ENCODE measurements around the gene NUDT16L1.

The NUDT16L1 gene

DNA sequence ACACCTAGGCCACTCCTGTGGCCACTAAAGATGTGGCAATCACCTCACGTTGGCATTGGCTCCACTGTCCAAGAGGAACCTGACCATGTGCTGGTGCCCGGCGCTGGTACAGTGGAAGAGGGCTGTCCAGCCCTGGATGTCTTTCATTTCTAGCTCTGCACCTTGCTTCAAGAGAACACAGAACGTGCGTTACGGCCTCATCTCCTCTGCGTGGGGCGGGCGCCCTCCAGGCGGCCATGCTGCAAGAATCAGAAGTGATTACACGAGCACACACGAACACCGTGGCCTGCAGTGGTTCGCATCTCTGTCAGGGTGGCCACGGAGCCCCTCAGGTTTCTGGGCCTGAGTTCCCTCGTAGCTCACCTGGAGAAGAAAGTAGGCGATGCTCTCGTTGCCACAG is 33.3 kb downstream of the NUDT16L1 start:
- no peak overlapping the region for H3K4me3 ChIP-seq (ENCODE audit: low read depth, low read length)

DNA sequence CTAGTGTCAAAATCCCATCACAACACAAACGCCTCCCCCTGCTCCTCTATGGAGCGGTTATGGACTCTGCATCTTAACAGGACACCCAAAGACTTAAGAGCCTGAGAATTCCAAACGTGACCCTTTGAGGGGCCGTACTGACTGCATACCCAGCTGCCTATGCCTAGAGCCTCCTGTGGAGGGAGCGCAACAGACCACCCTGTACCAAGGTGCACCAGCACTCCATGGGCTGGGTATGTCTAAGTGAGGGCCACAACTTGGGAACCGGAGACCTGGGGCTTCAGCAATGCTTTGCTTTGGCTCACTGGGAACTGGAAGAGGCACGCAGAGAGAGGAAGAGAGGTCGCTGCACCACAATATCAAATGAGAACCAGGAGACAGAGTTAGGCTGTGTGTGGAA is 35.3 kb downstream of the NUDT16L1 start:
- no peak for DNase-seq (ENCODE audit: low read depth)
- H3K4me3 ChIP-seq (ENCODE audit: low read depth, low read length), result no peak overlapping the region
- TF ChIP-seq MYC (IDR thresholded peaks at IDR 0.05; ENCODE audit: low read depth, low read length) (no peak), POLR2A (IDR thresholded peaks at IDR 0.05; ENCODE audit: extremely low read depth, insufficient read length) (no peak)
- TF ChIP-seq, protein P1, sequence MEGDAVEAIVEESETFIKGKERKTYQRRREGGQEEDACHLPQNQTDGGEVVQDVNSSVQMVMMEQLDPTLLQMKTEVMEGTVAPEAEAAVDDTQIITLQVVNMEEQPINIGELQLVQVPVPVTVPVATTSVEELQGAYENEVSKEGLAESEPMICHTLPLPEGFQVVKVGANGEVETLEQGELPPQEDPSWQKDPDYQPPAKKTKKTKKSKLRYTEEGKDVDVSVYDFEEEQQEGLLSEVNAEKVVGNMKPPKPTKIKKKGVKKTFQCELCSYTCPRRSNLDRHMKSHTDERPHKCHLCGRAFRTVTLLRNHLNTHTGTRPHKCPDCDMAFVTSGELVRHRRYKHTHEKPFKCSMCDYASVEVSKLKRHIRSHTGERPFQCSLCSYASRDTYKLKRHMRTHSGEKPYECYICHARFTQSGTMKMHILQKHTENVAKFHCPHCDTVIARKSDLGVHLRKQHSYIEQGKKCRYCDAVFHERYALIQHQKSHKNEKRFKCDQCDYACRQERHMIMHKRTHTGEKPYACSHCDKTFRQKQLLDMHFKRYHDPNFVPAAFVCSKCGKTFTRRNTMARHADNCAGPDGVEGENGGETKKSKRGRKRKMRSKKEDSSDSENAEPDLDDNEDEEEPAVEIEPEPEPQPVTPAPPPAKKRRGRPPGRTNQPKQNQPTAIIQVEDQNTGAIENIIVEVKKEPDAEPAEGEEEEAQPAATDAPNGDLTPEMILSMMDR (IDR thresholded peaks at IDR 0.05; ENCODE audit: low read depth, low read length), result no peak
- TF ChIP-seq, protein P2, sequence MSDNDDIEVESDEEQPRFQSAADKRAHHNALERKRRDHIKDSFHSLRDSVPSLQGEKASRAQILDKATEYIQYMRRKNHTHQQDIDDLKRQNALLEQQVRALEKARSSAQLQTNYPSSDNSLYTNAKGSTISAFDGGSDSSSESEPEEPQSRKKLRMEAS (IDR thresholded peaks at IDR 0.05; ENCODE audit: low read depth, low read length), result no peak

More for the DNA sequence above, 33.3 kb downstream of the NUDT16L1 start:
- DNase-seq (ENCODE audit: low read depth), result no peak
- TF ChIP-seq MYC (IDR thresholded peaks at IDR 0.05; ENCODE audit: low read depth, low read length) (no peak), POLR2A (IDR thresholded peaks at IDR 0.05; ENCODE audit: extremely low read depth, insufficient read length) (no peak)
- TF ChIP-seq, protein P1 (IDR thresholded peaks at IDR 0.05; ENCODE audit: low read depth, low read length), result no peak
- TF ChIP-seq, protein P2 (IDR thresholded peaks at IDR 0.05; ENCODE audit: low read depth, low read length), result no peak

DNA sequence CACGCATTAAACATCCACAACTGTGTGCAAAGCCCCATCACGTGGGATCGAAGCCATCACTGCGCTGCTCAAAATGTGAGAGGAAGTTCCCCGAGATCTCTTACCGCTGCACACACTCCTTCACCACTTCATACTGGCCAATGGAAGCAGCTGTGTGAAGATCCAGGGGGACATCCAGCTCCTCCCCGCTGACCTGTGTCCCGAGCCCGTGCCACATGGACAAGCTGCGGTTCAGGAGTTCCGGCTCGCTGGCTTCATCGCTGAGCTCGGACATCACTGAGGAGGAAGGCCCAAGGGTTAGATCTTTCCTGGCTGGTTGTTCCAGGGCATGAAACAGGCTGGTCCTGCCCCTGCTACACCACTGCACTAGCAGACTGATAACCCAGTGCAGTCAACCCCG is 36.5 kb downstream of the NUDT16L1 start:
- DNase-seq (ENCODE audit: low read depth), result no peak
- TF ChIP-seq POLR2A (IDR thresholded peaks at IDR 0.05; ENCODE audit: extremely low read depth, insufficient read length) (no peak), MYC (IDR thresholded peaks at IDR 0.05; ENCODE audit: low read depth, low read length) (no peak)
- TF ChIP-seq, protein P2 (IDR thresholded peaks at IDR 0.05; ENCODE audit: low read depth, low read length), result no peak
- TF ChIP-seq, protein P1 (IDR thresholded peaks at IDR 0.05; ENCODE audit: low read depth, low read length), result no peak
- no peak overlapping the region for H3K4me3 ChIP-seq (ENCODE audit: low read depth, low read length)

DNA sequence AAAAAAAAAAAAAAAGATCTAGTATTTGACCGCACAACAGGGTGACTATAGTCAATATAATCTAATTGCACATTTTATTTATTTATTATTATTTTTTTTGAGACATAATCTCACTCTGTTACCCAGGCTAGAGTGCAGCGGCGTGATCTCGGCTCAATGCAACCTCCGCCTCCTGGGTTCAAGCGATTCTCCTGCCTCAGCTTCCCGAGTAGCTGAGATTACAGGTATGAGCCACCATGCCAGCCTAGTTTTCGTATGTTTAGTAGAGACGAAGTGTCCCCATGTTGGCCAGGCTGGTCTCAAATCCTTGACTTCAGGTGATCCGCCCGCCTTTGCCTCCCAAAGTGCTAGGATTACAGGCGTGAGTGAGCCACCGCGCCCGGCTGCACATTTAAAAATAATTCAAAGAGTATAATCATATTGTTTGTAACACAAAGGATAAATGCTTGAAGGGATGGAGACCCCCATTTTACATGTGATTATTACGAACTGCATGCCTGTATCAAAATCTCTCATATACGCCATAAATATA is 39.9 kb downstream of the NUDT16L1 start:
- DNase-seq (ENCODE audit: low read depth), result no peak
- TF ChIP-seq, protein P2 (IDR thresholded peaks at IDR 0.05; ENCODE audit: low read depth, low read length), result no peak
- TF ChIP-seq MYC (IDR thresholded peaks at IDR 0.05; ENCODE audit: low read depth, low read length) (no peak), POLR2A (IDR thresholded peaks at IDR 0.05; ENCODE audit: extremely low read depth, insufficient read length) (no peak)
- TF ChIP-seq, protein P1 (IDR thresholded peaks at IDR 0.05; ENCODE audit: low read depth, low read length), result no peak
- H3K4me3 ChIP-seq (ENCODE audit: low read depth, low read length), result peak overlapping the region; percentile 77

DNA sequence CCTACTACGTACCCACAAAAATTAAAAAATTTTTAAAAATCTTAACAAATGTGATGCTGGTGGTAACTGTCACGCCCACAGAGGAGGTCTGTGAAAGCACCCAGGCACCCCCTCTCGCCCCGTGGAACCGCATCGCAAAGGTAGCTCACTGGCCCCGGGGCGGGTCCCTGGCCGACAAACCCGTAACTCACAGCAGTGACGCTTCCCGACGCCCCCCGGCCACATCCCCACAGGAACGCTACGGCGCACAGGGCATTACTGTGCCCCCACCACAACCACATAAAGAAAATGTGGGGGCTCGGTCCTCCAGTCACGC is 40.3 kb downstream of the NUDT16L1 start:
- H3K4me3 ChIP-seq (ENCODE audit: low read depth, low read length), result peak overlapping the region; percentile 77
- TF ChIP-seq, protein P2 (IDR thresholded peaks at IDR 0.05; ENCODE audit: low read depth, low read length), result no peak
- TF ChIP-seq MYC (IDR thresholded peaks at IDR 0.05; ENCODE audit: low read depth, low read length), result no peak
- no peak for DNase-seq (ENCODE audit: low read depth)

DNA sequence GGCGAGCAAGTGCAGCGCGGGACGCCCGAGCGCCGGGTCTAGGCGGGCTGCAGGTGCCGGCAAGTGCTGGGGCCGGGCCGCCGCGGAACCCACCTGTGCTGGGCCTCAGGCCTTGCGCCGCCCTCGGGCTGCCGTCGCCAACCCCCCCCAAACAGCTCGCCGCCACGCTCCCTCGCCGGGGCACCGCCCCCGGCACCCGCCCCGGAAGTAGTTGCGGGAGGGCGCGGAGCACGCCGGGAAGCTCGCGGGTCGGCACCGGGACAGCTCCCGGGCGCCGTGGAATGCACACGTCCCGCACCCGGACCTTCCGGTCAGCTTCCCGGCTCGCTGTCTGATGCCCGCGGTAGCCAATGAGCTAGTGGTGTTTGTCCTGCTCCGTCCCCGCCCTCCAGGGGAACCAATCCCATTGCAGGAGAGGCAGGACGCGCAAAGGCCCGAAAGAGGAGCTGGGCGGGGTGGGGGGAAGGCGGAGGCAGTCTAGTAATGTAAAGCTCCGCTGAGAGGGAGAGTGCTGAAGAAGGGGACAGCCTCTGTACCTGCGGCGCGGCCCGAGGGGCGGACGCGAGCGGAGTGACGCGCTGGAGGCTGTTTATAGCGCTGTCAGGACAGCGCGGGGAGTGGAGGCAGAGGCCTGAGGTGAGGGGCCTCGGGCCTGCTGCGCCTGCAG is 40.8 kb downstream of the NUDT16L1 start, which contains the start of the genes ANKS3 and DNAAF8:
ANKS3 (minus strand) TSS at position 209 of the 667 bp plus-strand sequence. CDS start 4,122 bp downstream, outside the sequence.
DNAAF8 (plus strand) TSS at position 475 of the 667 bp plus-strand sequence. CDS start 1,978 bp downstream, outside the sequence.
- TF ChIP-seq, protein P2 (IDR thresholded peaks at IDR 0.05; ENCODE audit: low read depth, low read length), result peak; percentile 76
- TF ChIP-seq MYC (IDR thresholded peaks at IDR 0.05; ENCODE audit: low read depth, low read length), result peak; percentile 81
- TF ChIP-seq, protein P1 (IDR thresholded peaks at IDR 0.05; ENCODE audit: low read depth, low read length), result no peak
- peak; percentile 58 for TF ChIP-seq POLR2A (IDR thresholded peaks at IDR 0.05; ENCODE audit: extremely low read depth, insufficient read length)
- peak within 1 kb of the TSS; percentile 77 for H3K4me3 ChIP-seq (ENCODE audit: low read depth, low read length)
- DNase-seq (ENCODE audit: low read depth), result peak; percentile 96
